HepG2 (cell line): ENCODE measurements around the gene GRIA2. TPM values are rescaled to one million over a fixed set of nuclear protein-coding genes. Genes with fewer than 3 reads are reported as not detected.

ENCODE experiments used
- FOXK1 ChIP-seq: sonication (generic); formaldehyde crosslinking; IDR thresholded peaks from 2 replicates; pipeline ENCODE4 v1.4.0; 2020; ENCODE audit warnings: low read depth, missing genetic modification reagents, borderline replicate concordance
- MTF1 ChIP-seq: sonication (generic); formaldehyde crosslinking; IDR thresholded peaks from 2 replicates; pipeline ENCODE4 v1.5.0; 2020; ENCODE audit warnings: missing genetic modification reagents
- SETDB1 ChIP-seq: sonication (generic); formaldehyde crosslinking; IDR thresholded peaks from 2 replicates; pipeline ENCODE4 v1.5.1; 2020; ENCODE audit warnings: missing genetic modification reagents, mild to moderate bottlenecking, borderline replicate concordance
- SNAPC2 ChIP-seq: sonication (generic); formaldehyde crosslinking; IDR thresholded peaks from 2 replicates; pipeline ENCODE4 v1.8.1; 2022; ENCODE audit warnings: mild to moderate bottlenecking, missing genetic modification reagents
- ZNF230 ChIP-seq: sonication (generic); formaldehyde crosslinking; IDR thresholded peaks from 2 replicates; pipeline ENCODE4 v1.4.0; 2020; ENCODE audit warnings: mild to moderate bottlenecking, missing genetic modification reagents
- ZNF317 ChIP-seq: sonication (generic); formaldehyde crosslinking; IDR thresholded peaks from 2 replicates; pipeline ENCODE4 v1.5.0; 2020; ENCODE audit warnings: mild to moderate bottlenecking, missing genetic modification reagents
- ZNF660 ChIP-seq: sonication (generic); formaldehyde crosslinking; IDR thresholded peaks from 2 replicates; pipeline ENCODE4 v1.5.1; 2020; ENCODE audit warnings: mild to moderate bottlenecking, low read depth, missing genetic modification reagents, borderline replicate concordance
- ZNF678 ChIP-seq: sonication (generic); formaldehyde crosslinking; IDR thresholded peaks from 2 replicates; pipeline ENCODE4 v1.4.0; 2020; ENCODE audit warnings: mild to moderate bottlenecking, missing genetic modification reagents
- ZSCAN12 ChIP-seq: sonication (generic); formaldehyde crosslinking; IDR thresholded peaks from 2 replicates; pipeline ENCODE4 v1.9.0; 2021; ENCODE audit warnings: mild to moderate bottlenecking, missing genetic modification reagents
- polyA plus RNA-seq, 8 experiments: library from polyadenylated mRNA; depleted of rRNA in 3 of 8; stranded (reverse) in 7 of 8; unstranded in 1 of 8; fragments of >200 nt; fragmentation: Illumina TruSeq in 4 of 8; extraction: Trizol in 4 of 8; gene quantifications; 2 replicates each; pipeline versions ENCODE4 v1.2.1 to v1.2.3, GENCODE V29; 2011 to 2016; ENCODE audit warnings: low read depth in 4 of 8, missing spikeins in 1 of 8, mixed read lengths in 1 of 8; ENCODE audit not compliant: insufficient read depth in 1 of 8
- total RNA-seq, 5 experiments: library from RNA; depleted of rRNA; stranded (reverse); fragments of >200 nt; fragmentation: Illumina TruSeq; extraction: Trizol; gene quantifications; 2 replicates each; pipeline ENCODE4 v1.2.3, GENCODE V29; 2016; ENCODE audit warnings: low read depth in 1 of 5
- TF ChIP-seq, protein P1 (sequence below): IDR thresholded peaks from 2 replicates; pipeline ENCODE4 v1.6.1; 2016; ENCODE audit warnings: low read depth, borderline replicate concordance
- TF ChIP-seq, protein P2 (sequence below): sonication (generic); formaldehyde crosslinking; IDR thresholded peaks from 2 replicates; pipeline ENCODE4 v1.4.0; 2020; ENCODE audit warnings: mild to moderate bottlenecking, missing genetic modification reagents
- TF ChIP-seq, protein P3 (sequence below): sonication (generic); formaldehyde crosslinking; IDR thresholded peaks from 2 replicates; pipeline ENCODE4 v1.5.1; 2020; ENCODE audit warnings: mild to moderate bottlenecking, missing genetic modification reagents, borderline replicate concordance
- TF ChIP-seq, protein P4 (sequence below): sonication (generic); formaldehyde crosslinking; IDR thresholded peaks from 2 replicates; pipeline ENCODE4 v1.8.1; 2023; ENCODE audit warnings: mild to moderate bottlenecking, missing genetic modification reagents
- TF ChIP-seq, protein P5 (sequence below): sonication (generic); formaldehyde crosslinking; IDR thresholded peaks from 2 replicates; pipeline ENCODE4 v1.5.0; 2020; ENCODE audit warnings: mild to moderate bottlenecking, missing genetic modification reagents, borderline replicate concordance
- TF ChIP-seq, protein P6 (sequence below): sonication (generic); formaldehyde crosslinking; IDR thresholded peaks from 2 replicates; pipeline ENCODE4 v1.4.0; 2020; ENCODE audit warnings: missing genetic modification reagents, borderline replicate concordance

GRIA2 gene
- total and polyA plus RNA-seq, 2 of the 13 experiments (the other 11 are each of a cell fraction or from before 2014, with no cell fraction given), result not detected

DNA sequence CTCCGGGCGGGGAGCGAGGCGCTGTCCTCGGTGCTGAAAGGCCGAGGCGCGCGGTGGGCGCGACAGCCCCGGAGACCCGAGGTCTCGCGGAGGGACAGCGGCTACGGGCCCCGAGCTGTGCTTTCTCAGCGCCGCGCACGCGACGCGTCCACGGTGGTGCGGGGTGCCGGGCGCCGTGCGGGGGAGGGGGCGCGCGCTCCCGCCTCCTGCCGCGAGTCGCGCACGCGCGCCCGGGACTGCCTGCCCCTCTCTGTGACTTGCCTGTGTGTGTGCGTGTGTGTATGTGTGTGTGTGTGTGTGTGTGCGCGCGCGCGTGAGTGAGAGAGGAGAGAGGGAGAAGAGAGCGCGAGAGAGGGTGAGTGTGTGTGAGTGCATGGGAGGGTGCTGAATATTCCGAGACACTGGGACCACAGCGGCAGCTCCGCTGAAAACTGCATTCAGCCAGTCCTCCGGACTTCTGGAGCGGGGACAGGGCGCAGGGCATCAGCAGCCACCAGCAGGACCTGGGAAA is at the start of gene GRIA2 (continued):
- TF ChIP-seq, protein P1, sequence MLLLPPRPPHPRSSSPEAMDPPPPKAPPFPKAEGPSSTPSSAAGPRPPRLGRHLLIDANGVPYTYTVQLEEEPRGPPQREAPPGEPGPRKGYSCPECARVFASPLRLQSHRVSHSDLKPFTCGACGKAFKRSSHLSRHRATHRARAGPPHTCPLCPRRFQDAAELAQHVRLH (CRISPR knock-in tag), result peak; percentile 63; the same call in 1 of the 2 replicates
- TF ChIP-seq ZSCAN12 (CRISPR knock-in tag), result peak; percentile 88
- no peak for TF ChIP-seq ZNF317
- TF ChIP-seq ZNF678 (CRISPR knock-in tag), result no peak; the same call in 1 of the 2 replicates
- peak; percentile 48; the same call in 1 of the 2 replicates for TF ChIP-seq FOXK1
- 0 out of 2 replicates have a peak, but pooled peaks have one; percentile 38 for TF ChIP-seq SNAPC2 (CRISPR knock-in tag)
- TF ChIP-seq, protein P2, sequence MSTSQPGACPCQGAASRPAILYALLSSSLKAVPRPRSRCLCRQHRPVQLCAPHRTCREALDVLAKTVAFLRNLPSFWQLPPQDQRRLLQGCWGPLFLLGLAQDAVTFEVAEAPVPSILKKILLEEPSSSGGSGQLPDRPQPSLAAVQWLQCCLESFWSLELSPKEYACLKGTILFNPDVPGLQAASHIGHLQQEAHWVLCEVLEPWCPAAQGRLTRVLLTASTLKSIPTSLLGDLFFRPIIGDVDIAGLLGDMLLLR (CRISPR knock-in tag), result peak; percentile 58; the same call in 1 of the 2 replicates
- TF ChIP-seq, protein P3, sequence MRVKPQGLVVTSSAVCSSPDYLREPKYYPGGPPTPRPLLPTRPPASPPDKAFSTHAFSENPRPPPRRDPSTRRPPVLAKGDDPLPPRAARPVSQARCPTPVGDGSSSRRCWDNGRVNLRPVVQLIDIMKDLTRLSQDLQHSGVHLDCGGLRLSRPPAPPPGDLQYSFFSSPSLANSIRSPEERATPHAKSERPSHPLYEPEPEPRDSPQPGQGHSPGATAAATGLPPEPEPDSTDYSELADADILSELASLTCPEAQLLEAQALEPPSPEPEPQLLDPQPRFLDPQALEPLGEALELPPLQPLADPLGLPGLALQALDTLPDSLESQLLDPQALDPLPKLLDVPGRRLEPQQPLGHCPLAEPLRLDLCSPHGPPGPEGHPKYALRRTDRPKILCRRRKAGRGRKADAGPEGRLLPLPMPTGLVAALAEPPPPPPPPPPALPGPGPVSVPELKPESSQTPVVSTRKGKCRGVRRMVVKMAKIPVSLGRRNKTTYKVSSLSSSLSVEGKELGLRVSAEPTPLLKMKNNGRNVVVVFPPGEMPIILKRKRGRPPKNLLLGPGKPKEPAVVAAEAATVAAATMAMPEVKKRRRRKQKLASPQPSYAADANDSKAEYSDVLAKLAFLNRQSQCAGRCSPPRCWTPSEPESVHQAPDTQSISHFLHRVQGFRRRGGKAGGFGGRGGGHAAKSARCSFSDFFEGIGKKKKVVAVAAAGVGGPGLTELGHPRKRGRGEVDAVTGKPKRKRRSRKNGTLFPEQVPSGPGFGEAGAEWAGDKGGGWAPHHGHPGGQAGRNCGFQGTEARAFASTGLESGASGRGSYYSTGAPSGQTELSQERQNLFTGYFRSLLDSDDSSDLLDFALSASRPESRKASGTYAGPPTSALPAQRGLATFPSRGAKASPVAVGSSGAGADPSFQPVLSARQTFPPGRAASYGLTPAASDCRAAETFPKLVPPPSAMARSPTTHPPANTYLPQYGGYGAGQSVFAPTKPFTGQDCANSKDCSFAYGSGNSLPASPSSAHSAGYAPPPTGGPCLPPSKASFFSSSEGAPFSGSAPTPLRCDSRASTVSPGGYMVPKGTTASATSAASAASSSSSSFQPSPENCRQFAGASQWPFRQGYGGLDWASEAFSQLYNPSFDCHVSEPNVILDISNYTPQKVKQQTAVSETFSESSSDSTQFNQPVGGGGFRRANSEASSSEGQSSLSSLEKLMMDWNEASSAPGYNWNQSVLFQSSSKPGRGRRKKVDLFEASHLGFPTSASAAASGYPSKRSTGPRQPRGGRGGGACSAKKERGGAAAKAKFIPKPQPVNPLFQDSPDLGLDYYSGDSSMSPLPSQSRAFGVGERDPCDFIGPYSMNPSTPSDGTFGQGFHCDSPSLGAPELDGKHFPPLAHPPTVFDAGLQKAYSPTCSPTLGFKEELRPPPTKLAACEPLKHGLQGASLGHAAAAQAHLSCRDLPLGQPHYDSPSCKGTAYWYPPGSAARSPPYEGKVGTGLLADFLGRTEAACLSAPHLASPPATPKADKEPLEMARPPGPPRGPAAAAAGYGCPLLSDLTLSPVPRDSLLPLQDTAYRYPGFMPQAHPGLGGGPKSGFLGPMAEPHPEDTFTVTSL (CRISPR knock-in tag), result no peak
- TF ChIP-seq, protein P4, sequence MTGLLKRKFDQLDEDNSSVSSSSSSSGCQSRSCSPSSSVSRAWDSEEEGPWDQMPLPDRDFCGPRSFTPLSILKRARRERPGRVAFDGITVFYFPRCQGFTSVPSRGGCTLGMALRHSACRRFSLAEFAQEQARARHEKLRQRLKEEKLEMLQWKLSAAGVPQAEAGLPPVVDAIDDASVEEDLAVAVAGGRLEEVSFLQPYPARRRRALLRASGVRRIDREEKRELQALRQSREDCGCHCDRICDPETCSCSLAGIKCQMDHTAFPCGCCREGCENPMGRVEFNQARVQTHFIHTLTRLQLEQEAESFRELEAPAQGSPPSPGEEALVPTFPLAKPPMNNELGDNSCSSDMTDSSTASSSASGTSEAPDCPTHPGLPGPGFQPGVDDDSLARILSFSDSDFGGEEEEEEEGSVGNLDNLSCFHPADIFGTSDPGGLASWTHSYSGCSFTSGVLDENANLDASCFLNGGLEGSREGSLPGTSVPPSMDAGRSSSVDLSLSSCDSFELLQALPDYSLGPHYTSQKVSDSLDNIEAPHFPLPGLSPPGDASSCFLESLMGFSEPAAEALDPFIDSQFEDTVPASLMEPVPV, result no peak
- TF ChIP-seq, protein P5, sequence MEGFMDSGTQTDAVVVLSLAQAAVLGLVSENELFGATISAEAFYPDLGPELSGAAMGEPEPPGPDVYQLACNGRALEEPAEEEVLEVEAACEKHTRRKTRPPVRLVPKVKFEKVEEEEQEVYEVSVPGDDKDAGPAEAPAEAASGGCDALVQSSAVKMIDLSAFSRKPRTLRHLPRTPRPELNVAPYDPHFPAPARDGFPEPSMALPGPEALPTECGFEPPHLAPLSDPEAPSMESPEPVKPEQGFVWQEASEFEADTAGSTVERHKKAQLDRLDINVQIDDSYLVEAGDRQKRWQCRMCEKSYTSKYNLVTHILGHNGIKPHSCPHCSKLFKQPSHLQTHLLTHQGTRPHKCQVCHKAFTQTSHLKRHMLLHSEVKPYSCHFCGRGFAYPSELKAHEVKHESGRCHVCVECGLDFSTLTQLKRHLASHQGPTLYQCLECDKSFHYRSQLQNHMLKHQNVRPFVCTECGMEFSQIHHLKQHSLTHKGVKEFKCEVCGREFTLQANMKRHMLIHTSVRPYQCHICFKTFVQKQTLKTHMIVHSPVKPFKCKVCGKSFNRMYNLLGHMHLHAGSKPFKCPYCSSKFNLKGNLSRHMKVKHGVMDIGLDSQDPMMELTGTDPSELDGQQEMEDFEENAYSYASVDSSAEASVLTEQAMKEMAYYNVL, result no peak
- no peak for TF ChIP-seq ZNF230 (CRISPR knock-in tag)
- no peak for TF ChIP-seq MTF1
- no peak for TF ChIP-seq ZNF660 (CRISPR knock-in tag)
- no peak for TF ChIP-seq SETDB1 (CRISPR knock-in tag)
- TF ChIP-seq, protein P6, sequence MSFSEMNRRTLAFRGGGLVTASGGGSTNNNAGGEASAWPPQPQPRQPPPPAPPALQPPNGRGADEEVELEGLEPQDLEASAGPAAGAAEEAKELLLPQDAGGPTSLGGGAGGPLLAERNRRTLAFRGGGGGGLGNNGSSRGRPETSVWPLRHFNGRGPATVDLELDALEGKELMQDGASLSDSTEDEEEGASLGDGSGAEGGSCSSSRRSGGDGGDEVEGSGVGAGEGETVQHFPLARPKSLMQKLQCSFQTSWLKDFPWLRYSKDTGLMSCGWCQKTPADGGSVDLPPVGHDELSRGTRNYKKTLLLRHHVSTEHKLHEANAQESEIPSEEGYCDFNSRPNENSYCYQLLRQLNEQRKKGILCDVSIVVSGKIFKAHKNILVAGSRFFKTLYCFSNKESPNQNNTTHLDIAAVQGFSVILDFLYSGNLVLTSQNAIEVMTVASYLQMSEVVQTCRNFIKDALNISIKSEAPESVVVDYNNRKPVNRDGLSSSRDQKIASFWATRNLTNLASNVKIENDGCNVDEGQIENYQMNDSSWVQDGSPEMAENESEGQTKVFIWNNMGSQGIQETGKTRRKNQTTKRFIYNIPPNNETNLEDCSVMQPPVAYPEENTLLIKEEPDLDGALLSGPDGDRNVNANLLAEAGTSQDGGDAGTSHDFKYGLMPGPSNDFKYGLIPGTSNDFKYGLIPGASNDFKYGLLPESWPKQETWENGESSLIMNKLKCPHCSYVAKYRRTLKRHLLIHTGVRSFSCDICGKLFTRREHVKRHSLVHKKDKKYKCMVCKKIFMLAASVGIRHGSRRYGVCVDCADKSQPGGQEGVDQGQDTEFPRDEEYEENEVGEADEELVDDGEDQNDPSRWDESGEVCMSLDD, result no peak
